ENCODE measurements around the gene CPNE5.

CPNE5 gene

DNA sequence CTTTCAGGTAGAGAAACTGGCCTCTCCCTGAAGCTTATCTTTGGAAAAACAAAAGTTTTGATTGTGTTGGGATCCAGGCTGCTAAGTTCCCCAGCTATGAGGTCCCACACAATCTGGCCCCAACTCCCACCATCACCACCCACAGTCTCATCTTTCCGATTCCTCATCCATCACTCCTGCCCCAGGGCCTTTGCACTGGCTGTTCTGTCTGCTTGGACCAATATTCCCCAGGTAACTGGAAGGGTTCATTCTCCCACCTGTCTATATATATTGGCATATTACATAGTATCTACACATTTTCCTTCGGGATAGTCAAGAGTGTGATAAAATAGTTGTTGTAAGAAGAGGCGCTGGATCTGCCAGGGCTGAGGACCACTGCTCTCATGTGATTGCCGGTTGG lies 52.0 kb downstream of the CPNE5 start:
- DNase-seq: no peak

DNA sequence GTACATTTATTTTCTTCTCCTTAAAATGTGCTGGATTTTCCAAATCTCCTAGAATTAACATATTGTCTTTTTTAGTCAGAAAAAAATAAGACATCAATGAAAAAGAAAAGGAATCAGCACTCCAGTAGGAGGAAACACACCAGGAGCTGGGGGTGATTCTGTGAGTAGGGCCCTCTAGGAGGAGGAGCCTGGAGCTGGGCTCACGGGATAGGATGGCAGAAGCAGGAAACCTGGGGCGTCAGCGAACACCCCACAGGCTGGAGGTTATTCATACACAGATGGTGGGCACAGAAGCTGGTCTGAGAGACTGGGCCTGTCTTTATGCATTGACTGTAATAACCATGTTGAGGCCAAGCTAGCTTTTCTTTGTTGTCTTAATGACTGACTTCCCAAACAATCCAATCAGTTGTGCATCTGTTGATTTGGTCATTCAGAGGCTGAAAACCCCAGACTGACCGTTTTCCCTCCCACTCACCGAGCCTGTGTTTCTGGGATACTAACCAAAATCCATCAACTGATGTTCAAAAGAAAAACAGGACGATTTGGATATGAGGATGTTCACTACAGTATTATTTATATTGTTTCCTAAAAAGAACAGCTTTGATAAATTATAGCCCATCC lies 53.1 kb downstream of the CPNE5 start:
- DNase-seq: no peak

DNA sequence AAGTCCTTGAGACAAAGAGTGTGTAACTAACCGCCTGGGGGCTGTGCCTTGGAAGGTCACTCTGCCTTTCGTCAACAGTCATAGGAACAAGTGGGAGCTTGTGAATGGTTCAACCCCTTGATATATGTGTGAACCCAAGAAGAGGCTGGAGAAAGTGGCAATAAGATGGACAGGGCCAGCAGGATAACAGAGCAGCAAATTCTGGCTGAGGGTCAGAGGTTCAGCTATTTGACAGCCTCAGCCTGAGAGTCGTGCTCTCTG lies 54.9 kb downstream of the CPNE5 start:
- no peak for DNase-seq

DNA sequence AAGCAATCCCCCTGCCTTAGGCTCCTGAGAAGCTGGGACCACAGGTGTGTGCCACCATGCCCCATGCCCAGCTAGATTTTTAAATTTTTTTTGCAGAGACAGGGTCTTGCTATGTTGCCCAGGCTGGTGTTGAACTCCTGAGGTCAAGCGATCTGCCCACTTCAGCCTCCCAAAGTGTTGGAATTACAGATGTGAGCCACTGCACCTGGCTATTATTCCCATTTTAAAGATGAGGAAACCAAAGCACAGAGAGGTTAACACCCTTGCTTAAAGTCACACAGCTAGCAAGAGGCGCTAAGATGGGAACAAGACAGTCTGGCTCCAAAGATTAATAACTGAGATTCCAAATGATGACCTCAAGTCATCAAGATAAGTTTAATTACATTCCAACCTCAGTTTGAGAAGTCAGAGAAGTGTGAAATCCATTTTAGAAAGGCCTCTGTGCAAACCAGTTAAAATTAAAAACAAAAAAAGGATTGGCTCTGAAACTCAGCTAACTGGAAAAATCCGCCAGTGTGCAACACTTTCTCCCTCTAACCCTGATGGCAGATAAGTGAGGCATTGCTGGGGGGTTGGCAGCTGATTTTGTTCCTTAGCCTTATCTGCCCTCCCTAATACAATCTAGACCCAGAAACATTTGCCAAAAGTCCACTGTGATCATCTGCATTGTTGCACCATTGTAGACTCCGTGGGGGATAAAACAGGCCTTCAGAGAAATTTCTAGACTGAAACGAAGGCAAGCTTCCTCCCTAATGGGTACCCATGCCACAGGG lies 55.5 kb downstream of the CPNE5 start:
- DNase-seq: no peak

DNA sequence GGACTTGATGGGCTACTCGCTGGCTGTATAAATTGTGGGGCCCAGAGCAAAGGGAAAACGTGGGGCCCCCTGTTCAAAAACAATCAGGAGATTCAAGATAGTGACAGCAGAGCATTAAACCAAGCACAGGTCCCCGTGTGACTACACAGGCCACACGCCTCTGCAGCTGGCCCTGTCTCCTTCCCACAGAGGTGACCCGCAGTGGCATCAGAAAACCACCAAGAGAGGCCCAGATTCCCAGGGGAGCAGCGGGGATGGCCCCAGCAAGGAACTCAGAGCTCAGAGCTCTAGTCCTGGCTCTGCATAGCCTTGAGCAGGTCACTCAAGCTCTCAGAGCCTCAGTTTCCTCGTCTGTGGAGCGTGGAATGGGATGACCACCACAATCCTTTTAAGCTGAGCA lies 57.6 kb downstream of the CPNE5 start:
- DNase-seq: no peak

DNA sequence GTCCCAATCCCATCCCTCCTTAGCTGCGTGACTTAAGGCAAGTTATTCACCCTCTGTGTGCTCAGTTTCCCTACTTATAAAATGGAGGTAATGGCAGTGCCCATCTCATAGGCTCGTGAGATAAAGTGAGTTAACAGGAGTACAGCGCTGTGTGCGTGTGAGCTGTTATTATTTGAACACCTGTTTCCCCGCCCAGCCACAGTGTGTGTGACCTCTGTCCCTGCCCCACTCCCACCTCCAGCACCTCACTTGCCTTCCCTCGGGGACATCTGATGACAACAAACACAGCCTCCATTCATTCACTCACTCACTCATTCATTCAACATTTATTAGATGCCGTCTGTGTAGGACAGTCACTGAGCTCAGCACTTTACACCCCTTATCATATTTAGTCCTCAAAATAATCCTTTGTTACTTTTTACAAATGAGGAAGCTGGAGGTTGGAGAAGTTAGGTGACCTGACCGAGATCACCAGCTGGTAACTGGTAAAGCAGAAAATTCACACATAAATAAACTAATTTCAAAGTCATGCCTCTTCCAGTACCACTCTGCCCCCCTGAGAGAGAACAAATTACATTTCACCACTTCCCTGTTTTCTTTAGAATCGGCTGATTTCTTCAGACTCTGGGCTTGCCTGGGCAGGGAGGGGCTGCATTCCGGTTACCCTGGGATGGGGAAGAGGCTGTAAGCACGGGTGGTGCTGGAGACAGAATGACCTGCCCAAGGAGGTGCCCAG lies 58.6 kb downstream of the CPNE5 start:
- no peak for DNase-seq

DNA sequence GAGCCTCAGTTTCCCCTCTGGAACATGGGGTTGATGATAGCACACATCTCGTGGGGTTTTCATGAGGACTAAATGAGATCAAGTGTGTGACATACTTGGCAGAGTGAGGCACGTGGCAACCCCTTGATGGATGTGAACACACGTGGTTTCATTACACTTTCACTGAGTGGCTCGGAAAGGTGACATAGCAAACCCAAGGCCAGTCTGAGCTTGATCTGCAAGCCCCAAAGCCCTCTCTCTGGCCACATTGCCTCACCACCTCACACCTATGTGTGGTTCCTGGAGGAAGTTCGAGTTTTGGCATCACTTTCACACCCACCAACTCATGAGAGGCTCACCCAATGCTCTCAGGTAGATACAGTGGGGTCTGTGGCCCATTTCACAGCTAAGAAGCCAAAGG lies 60.0 kb downstream of the CPNE5 start:
- no peak for DNase-seq

DNA sequence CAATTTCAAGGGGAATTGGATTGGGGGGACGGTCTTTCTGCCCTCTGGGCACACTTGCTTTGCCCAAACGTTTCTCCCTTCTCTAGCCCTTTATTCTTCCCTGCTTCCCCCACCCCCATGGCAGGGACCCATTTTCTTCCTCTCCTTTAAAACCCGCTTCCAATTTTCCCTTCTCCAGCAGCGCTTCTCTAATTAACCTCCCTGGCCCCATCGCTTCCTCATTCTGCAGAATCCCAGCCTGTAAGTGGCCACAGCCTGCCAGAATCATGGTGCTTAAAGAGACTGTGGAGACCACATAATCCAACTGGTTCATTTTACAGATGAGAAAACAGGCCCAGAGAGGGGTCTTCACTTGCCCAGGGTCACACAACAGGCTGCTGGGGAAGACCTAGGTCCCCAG lies 61.4 kb downstream of the CPNE5 start:
- peak; percentile 66 for DNase-seq

DNA sequence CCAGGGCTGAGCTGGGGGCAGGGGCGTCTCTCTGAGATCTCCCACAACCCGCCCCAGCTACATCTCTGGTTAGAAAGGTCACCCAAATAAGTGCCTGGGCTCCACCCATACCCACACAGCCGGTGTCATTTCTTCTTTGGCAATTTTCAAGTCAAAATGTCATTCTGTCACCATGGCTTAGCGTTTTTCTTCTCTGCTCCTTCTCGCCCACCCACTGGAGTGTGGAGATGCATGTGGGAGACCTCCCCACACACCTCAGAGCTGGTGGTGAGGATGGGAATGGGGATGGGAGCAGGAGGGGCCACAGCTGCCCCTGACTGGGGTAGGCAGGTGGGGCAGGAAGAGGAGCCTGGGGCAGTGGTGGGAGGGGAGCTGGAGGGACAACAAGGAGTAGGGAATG lies 63.1 kb downstream of the CPNE5 start:
- DNase-seq: no peak

DNA sequence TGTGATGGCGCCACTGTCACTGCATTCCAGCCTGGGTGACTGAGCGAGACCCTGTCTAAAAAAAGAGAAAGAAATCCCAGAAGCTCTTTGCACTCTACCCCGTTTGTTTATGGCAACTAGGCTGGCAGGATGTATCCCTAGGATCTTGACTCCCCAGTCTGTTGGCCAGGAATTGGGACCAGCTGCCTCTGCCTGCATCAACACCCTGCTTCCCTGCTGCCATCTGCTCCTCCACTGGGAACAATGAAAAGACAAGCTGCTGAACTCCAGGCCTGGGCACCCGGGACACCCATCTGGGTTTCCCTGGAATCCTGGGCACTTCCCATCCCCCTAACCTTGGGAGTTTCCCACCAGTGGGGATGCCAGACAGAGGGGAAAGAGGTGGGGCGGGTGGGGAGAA lies 64.9 kb downstream of the CPNE5 start:
- no peak for DNase-seq

DNA sequence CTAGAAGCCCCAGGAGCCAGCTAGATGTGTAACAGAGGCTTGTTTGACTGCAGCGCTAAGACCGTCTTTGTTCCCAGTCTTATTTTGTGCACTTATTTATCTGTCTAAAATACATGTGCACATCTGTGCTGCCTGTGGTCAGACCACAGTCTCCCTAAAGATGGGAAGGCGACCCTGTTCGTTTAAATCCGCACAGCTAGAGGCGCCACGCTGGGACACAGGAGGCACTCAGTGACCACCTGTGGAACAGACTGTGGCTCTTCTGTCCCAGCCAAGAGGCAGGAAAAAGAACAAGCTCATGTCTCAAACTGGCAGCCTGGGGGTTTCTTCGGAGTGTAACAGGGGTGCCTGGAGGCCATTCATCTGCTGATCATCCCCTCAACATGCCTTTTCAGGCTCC lies 66.8 kb downstream of the CPNE5 start:
- DNase-seq: no peak

DNA sequence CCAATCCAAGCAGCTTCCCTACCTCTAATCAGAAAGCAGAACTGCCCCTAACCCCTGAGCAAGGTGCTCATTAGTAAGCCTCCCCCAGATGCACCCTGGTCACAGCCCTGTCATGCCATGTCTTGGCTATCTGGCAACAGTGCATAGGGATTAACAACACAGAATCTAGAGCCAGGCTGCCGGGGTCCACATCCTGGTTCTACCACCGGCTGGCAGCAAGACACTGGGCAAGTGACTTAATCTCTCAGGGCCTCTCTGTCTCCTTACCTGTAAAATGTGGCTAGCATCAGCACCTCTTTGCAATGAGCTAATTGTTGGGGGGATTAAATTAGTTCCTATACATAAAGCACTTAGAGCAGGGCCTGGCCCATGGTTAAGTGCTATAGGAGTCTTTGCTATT lies 68.1 kb downstream of the CPNE5 start:
- no peak for DNase-seq

DNA sequence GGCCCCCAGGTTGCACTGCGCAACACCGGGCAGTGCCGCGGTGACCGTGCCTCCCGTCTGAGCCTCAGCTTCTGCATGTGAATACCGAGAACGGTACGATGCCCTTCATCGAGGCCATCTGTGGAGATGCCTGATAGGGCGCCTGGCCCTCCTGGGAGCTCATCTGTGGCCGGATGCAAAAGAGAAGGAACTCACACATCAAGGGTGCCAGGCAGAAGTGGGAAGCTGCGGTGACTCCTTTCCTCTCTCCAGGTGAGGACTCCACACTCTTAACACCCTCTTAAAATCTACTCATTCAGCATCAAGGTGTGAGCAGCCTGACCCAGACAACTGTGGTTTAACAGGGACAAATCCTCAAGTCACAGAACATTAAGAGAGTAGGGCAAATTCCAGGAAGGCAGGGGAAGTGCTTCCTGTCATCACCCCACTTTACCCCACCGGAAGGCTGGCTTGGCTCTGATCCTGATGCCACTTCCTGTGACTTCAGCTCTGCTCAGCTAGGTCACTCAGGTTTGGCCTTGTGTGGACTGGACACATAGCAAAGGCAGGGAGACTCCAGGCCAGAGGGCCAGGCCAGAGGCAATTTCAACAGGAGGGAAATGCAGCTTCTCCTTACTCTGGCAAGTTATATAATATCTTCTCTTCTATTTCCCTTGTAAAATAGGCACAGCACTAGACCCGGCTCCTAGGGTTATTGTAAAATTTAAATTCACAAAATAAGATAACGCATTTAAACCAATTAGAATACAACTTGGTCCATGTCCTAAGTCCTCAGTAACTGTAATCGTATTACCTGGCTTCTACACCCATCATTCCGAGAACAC lies 69.4 kb downstream of the CPNE5 start:
- DNase-seq: no peak

DNA sequence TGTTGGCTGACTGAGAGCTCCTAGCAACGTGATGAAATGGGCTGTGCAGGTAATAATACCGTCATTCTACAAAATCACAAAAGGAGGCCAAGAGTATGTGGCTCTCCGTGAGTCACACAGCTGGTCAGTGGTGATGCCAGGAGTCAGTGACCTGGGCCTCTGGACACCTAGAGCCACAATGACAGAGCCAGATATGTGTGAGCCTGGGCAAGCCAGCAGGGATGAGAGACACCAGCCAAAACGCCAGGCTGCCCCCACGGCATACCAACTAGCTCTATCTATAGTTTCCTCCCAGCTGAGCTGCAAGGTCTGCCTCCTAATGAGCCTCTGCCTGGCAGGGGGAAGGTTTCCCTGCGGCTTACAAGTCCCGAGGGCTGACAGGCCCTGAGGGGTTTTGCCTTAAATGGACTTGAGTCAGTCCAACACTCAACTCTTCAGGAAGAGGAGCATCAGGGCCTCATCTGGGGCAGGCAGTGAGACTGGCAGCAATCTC lies 70.0 kb downstream of the CPNE5 start:
- no peak for DNase-seq

DNA sequence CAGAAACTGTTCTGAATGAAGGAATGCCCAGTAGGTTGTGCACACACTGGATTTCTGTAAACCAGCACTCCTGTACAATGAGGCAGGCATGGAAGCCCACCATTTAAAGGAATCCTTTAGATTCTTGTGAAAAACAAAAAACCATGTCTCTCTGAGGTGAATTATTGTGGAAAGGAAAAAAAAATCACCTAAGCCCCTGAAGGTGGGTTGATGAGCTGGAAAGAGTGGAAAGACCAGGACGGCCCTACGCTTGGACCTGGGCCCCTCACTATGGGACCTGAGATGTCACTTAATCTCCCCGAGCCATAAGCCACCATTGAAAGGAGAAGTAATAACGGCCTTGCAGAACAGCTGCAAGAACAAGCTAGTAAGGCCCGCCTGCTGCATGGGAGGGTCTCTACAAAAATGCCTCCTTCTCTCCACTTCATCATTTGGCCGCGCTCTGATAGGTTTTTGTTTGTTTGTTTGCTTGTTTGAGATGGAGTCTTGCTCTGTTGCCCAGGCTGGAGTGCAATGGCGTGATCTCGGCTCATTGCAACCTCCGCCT lies 72.8 kb downstream of the CPNE5 start:
- no peak for DNase-seq

DNA sequence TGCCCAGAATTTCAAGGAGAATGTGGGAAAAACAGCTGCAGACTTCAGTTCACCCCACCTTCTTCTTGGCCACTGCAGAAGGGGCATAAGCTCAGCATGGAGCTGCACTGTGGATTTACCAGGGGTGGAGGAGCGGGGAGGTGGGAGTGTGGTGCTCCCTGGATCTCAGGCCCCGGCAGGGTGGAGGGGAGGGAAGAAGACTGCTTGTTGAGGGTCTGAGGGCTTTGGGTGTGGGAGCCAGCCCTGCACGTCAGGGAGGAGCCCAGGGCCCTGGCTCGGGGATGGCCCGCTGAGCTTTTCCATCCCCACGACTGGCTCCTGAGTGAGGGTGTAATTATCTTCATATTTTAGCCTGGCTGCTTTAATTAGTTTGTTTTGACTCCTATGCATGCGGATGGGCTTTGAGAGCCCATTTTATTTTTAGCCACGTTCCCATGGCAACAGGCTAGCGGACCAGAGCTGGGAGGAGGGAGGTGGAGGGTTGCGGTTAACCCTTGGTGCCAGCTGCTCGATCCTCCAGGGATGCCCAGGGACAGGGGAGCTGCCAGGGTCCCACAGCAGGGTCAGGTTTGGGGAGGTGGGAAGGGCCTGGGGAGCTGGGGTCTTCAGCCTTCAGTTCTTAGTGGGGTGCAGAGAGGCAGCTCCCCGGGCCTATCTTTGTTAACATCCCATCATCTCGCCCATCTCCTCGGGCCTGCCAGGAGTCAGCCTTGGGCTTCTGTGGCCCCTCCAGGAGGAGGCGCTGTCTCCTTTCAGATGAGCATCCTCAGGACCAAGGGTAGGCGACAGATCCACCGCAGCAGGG lies 73.4 kb downstream of the CPNE5 start:
- DNase-seq: peak; percentile 89

DNA sequence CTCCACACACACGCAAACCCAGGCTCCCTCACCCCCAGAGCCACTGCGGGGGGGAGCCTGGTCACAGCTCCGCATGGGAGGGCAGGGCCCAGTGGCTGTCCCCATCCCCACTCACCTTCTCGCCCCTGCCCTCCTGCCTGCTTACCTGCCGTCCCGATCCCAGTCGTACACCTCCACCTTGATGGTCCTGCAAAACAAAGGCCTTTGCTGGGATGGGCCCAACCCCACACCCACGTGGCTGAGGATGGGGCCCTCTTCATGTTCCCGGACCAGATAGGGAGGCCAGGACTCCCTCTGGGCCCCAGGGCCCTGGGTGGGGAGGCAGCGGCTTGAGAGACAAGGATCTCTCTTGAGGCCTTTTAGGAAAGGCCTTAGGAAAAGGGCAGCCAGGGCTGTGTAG lies 74.1 kb downstream of the CPNE5 start:
- DNase-seq: no peak

DNA sequence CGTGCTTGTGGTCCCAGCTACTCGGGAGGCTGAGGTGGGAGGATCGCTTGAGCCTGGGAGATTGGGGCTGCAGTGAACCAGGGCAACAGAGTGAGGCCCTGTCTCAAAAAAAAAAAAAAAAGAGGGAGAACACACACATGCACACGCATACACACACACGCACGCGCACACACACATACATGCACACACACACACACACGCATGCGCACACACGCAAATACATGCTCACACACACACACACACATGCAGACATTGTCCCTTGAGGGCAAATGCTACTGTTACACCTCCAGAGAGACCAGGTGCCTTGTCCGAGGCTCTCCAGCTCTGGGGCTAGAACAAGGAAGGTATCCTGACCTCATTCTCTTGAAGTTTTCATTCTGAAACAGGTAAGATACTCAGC lies 77.1 kb downstream of the CPNE5 start:
- no peak for DNase-seq

DNA sequence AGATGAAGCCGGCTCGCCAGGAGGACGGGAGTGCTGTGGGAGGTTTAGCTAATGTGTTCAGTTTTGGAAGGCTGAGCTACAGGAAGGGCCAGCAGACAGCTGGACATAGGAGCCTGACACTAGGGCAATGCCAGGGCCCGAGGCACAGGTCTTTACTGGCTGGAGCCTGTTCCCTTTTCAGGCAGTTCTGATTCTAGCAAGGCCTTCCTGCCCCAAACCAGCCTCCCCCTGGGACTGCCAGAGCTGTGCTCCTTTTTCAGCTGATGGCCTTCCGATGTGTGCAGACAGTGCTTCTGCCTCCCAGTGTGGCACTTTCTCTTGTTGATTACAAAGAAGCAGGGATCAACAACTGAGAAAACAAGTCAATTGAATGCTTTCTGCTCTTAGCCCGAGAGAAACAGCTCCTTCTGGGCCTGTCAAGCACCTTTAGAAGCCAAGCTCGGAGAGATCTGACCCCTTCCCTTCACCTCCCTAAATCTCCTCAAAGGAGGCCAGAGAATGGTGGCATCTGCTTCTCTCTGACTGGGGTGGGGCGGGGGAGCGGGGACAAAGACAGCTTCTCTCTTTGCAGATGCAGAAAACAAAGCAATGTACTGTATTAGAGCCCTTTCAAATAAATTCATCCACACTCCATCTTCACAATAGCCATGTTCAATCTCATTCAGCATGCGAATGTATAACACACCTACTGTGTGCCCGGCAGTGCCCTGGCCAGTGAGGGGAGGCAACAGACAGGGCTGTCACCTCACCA lies 78.4 kb downstream of the CPNE5 start:
- no peak for DNase-seq

DNA sequence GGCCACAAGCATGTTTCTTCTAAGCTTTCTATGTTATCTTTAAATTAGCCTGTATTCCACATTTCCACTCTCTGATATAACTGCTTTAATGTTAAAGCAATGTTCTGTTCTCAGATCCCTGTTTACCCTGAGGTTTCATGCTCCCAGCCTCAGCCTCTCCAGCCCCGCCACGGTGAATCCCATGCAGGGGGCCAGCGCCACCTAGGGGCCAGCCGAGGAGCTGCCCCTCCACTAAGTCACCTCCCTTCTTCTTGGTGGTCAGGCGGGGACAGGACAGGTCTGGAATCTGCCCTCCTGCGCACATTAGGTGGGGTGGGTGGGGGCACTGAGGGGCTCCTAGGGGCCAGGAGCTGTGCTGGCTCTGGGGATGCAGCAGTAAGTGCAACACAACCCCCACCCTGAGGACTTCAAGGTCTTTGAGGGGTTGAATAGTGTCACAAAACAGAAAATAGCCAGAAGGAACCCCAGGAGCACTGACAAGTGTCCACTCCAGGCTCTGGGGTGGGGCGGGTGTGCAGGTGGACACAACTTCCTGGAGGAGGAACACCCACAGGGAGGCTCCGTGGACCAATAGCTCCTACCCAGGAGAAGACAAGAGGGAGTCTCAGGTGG lies 80.0 kb downstream of the CPNE5 start:
- peak; percentile 80 for DNase-seq

Measured in retina (tissue), 1 donor.